Endothelial cell of umbilical vein (primary cell): ENCODE measurements around the gene CHRFAM7A. TPM values are rescaled to one million over a fixed set of nuclear protein-coding genes. Genes with fewer than 3 reads are reported as not detected.
"Not testable (repeated sequence)": the region's sequence is repeated elsewhere in the genome, so short reads cannot be mapped to it uniquely, and the experiment has no call there.

Experiments
- BruUV-seq: library from RNA; stranded (reverse); fragments of 400-500 nt; replicated peaks from 2 replicates; lab custom pipeline; 2021; lab: Mats Ljungman, UMichigan
- CTCF ChIA-PET: fragments of 300-600, 350-600 bp; sonication (Branson Sonifier 250); formaldehyde crosslinking; loops from one replicate; lab custom pipeline; 2021; ENCODE audit warnings: antibody characterized with exemption, inconsistent platforms; lab: Charles Lee
- POLR2A ChIA-PET: fragments of 300-600, 350-600 bp; sonication (Branson Sonifier 250); formaldehyde crosslinking; loops from one replicate; lab custom pipeline; 2021; ENCODE audit warnings: antibody characterized with exemption, inconsistent platforms; lab: Charles Lee
- DNase-seq: peaks from one replicate; pipeline ENCODE4 v3.0.0-alpha.2; 2011; ENCODE audit warnings: low read depth, low spot score
- FAIRE-seq: peaks from 2 replicates; lab custom pipeline; 2011; peaks lifted over from hg19 to GRCh38; lab: Jason Lieb, UNC
- H2AFZ ChIP-seq: 2 replicates; pipeline ENCODE4 v1.6.0; 2012; ENCODE audit warnings: low read depth, low read length, control low read depth, inconsistent platforms
- H3K27ac ChIP-seq: 2 replicates; pipeline ENCODE4 v1.5.1; 2011; ENCODE audit warnings: low read depth, mild to moderate bottlenecking, control low read depth, low read length, moderate library complexity; ENCODE audit not compliant: insufficient read depth
- H3K27me3 ChIP-seq, 2 experiments: 2 replicates each; pipeline versions ENCODE4 v1.6.0 to v1.6.1; 2011; ENCODE audit warnings: low read length in 2 of 2, mixed read lengths in 1 of 2; ENCODE audit not compliant: control insufficient read depth in 2 of 2, insufficient read depth in 2 of 2
- H3K36me3 ChIP-seq, 2 experiments: 2 replicates in 1 of 2; 3 replicates in 1 of 2; pipeline ENCODE4 v1.5.1; 2011; ENCODE audit warnings: low read length in 2 of 2, mild to moderate bottlenecking in 1 of 2, moderate library complexity in 1 of 2; ENCODE audit not compliant: control insufficient read depth in 2 of 2, insufficient read depth in 2 of 2; ENCODE audit errors: extremely low read depth in 1 of 2
- H3K4me1 ChIP-seq: 3 replicates; pipeline ENCODE4 v1.5.1; 2011; ENCODE audit warnings: mild to moderate bottlenecking, low read length; ENCODE audit not compliant: control insufficient read depth, insufficient read depth; ENCODE audit errors: extremely low read depth
- H3K4me2 ChIP-seq: 2 replicates; pipeline ENCODE4 v1.6.1; 2011; ENCODE audit warnings: low read length, control low read depth, mixed read lengths; ENCODE audit not compliant: insufficient read depth
- H3K4me3 ChIP-seq, 3 experiments: fragments of 200-600 bp in 1 of 3; sonication (generic), shearing (Covaris generic) in 1 of 3; replicated peaks in 1 of 3; 2 replicates each; pipeline ENCODE4 v1.5.1; 2011 to 2016; ENCODE audit warnings: control low read depth in 3 of 3, low read length in 3 of 3, mild to moderate bottlenecking in 2 of 3, inconsistent platforms in 1 of 3, low read depth in 1 of 3, moderate library complexity in 1 of 3; ENCODE audit not compliant: insufficient read depth in 1 of 3
- H3K79me2 ChIP-seq: 2 replicates; pipeline ENCODE4 v1.6.0; 2012; ENCODE audit warnings: low read length, inconsistent platforms; ENCODE audit not compliant: control insufficient read depth, insufficient read depth
- H3K9ac ChIP-seq: replicated peaks from 2 replicates; pipeline ENCODE3; 2011; ENCODE audit warnings: low read length, control low read depth; ENCODE audit not compliant: insufficient read depth; ENCODE audit errors: extremely low read depth
- H3K9me1 ChIP-seq: replicated peaks from 3 replicates; pipeline ENCODE4 v1.6.0; 2011; ENCODE audit warnings: mild to moderate bottlenecking, low read length; ENCODE audit not compliant: control insufficient read depth, insufficient read depth; ENCODE audit errors: extremely low read depth
- H3K9me3 ChIP-seq: replicated peaks from 2 replicates; pipeline ENCODE4 v1.5.1; 2012; ENCODE audit warnings: low read length, inconsistent platforms; ENCODE audit not compliant: control insufficient read depth, insufficient read depth
- H4K20me1 ChIP-seq: replicated peaks from 2 replicates; pipeline ENCODE3; 2011; ENCODE audit warnings: mild to moderate bottlenecking, low read length; ENCODE audit not compliant: control insufficient read depth, insufficient read depth; ENCODE audit errors: extremely low read depth
- dilution Hi-C: fragments of 300-500 bp; cut with MboI; formaldehyde crosslinking; loops from one replicate; pipeline ENCODE4 v1.15.0; 2019; ENCODE audit warnings: low sequenced_read_pairs; ENCODE audit not compliant: extremely low pct_ligation_motif_present
- intact Hi-C: fragments of 100-400 bp; cut with micrococcal nuclease; formaldehyde crosslinking; loops from one replicate; pipeline ENCODE4 v1.10.0; 2022
- polyA plus RNA-seq, 4 experiments: library from polyadenylated mRNA; depleted of rRNA in 3 of 4; stranded (reverse) in 3 of 4; unstranded in 1 of 4; fragments of >200 nt; gene quantifications; 2 replicates each; pipeline versions ENCODE4 v1.2.1 to v1.2.3, GENCODE V29; 2011 to 2012; ENCODE audit warnings: missing spikeins in 1 of 4
- total RNA-seq: library from RNA; stranded (reverse); gene quantifications from 2 replicates; pipeline ENCODE4 v1.2.3, GENCODE V29; 2021

The CHRFAM7A gene
- total and polyA plus RNA-seq, 2 donors (not counting 3 experiments of a cell fraction or from before 2014, with no cell fraction given): 1.2 to 9.1 TPM

- FAIRE-seq, H3K9me3 ChIP-seq, H3K9me1 ChIP-seq, H4K20me1 ChIP-seq, H3K9ac ChIP-seq, intact Hi-C loops, DNase-seq, H3K36me3 ChIP-seq, dilution Hi-C loops, H3K4me1 ChIP-seq, BruUV-seq, H3K27me3 ChIP-seq, H3K27ac ChIP-seq, POLR2A ChIA-PET, H3K4me3 ChIP-seq, H3K79me2 ChIP-seq, CTCF ChIA-PET, H3K4me2 ChIP-seq, H2AFZ ChIP-seq: not testable (repeated sequence)
Measured at GRCh38 chr15:30420723-30421122, 27.4 kb upstream of the CHRFAM7A start.

DNA sequence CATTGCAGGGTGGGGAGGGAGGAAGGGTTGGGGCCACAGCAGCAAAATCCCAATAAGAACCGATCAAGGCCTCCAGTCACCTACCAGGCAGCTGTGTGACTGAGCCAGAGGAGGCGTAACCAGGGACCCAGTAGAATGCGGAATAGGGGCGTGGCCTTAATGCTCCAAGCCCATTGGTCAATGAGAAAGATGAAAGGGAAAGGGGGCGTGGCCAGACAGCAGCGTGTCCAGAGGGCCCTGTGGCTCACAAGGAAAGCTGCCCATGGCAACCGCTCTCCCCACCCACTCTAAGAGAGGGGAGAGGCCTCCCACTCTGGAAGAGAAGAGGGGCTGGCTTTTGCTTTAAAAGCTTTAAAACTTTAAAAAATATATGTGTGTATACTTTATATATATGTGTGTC is 20.8 kb upstream of the CHRFAM7A start, which contains the start of gene GOLGA8R:
TSS of gene GOLGA8R (minus strand) at position 101 of the 400 bp plus-strand sequence. CDS start at position 3, 98 bp downstream.
- H3K27me3 ChIP-seq, H3K4me2 ChIP-seq, intact Hi-C loops, H3K9me1 ChIP-seq, H3K4me3 ChIP-seq, H4K20me1 ChIP-seq, H3K36me3 ChIP-seq, BruUV-seq, dilution Hi-C loops, H3K4me1 ChIP-seq, POLR2A ChIA-PET, H3K9me3 ChIP-seq, CTCF ChIA-PET, DNase-seq, H3K27ac ChIP-seq, H2AFZ ChIP-seq, FAIRE-seq, H3K9ac ChIP-seq, H3K79me2 ChIP-seq: not testable (repeated sequence)

DNA sequence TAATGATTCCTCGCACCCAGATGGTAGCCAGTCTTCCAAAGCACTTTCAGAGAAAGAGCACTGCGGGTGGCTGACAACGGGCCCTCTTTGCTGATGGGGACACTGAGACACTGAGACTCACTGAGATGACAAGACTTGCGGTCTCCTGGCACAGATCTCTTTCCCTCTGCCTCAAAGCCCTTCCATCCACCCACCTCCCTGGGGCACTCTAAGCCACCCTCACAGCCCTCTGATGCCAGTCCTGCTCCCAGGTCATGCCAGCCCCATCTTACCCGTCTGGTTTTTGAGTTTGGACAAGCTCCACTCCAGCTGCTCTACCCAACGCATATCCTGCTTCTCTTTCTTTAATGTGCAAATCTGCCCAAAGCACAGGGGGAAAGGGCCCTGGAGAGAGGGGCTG is 14.3 kb upstream of the CHRFAM7A start:
- H3K9me1 ChIP-seq, H3K4me1 ChIP-seq, dilution Hi-C loops, H2AFZ ChIP-seq, H3K4me2 ChIP-seq, H3K27me3 ChIP-seq, H3K4me3 ChIP-seq, H3K27ac ChIP-seq, CTCF ChIA-PET, FAIRE-seq, BruUV-seq, H3K9ac ChIP-seq, intact Hi-C loops, H3K9me3 ChIP-seq, H3K79me2 ChIP-seq, H3K36me3 ChIP-seq, H4K20me1 ChIP-seq, POLR2A ChIA-PET: not testable (repeated sequence)
- peak; percentile 0 for DNase-seq

- dilution Hi-C loops, H3K36me3 ChIP-seq, H3K9me1 ChIP-seq, FAIRE-seq, H4K20me1 ChIP-seq, DNase-seq, CTCF ChIA-PET, H3K4me1 ChIP-seq, H3K27ac ChIP-seq, intact Hi-C loops, H3K9ac ChIP-seq, H3K27me3 ChIP-seq, POLR2A ChIA-PET, H3K9me3 ChIP-seq, H3K79me2 ChIP-seq, H2AFZ ChIP-seq, H3K4me3 ChIP-seq, BruUV-seq, H3K4me2 ChIP-seq: not testable (repeated sequence)
Measured at GRCh38 chr15:30398988-30399387, 5.6 kb upstream of the CHRFAM7A start.
